Loucy (cell line): ENCODE measurements around the gene MBD4.

Experiments used
- EZH2phosphoT487 ChIP-seq: fragments of 200-600 bp; IDR thresholded peaks from 2 replicates; pipeline ENCODE4 v1.6.1; 2018; ENCODE audit warnings: antibody characterized with exemption, mild to moderate bottlenecking, moderate library complexity, borderline replicate concordance
- TF ChIP-seq, protein P1 (sequence below): fragments of 200-600 bp; sonication (generic); conservative IDR thresholded peaks from 2 replicates; pipeline ENCODE4 v1.5.1; 2014; ENCODE audit warnings: mild to moderate bottlenecking, antibody characterized with exemption, low read length

DNA sequence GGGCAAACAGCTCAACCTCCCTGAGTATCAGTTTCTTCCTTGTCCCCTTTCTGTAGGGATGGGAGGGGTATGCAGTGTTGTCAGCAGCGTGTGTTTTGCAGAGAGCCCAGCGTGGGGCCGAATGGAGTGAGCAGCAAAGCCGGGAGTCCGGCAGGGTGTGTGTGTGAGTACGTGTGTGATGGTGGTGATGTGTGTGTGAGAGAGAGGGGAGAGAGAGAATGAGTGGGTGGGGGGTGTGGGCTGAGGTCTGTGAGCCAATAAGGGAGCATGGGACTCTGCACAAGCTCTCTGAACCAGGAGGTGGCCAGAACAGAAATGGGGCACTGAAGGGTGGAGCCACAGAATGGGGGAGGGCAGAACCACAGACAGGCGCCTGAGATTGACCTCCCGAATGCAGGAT is 44.1 kb upstream of the MBD4 start:
- TF ChIP-seq, protein P1, sequence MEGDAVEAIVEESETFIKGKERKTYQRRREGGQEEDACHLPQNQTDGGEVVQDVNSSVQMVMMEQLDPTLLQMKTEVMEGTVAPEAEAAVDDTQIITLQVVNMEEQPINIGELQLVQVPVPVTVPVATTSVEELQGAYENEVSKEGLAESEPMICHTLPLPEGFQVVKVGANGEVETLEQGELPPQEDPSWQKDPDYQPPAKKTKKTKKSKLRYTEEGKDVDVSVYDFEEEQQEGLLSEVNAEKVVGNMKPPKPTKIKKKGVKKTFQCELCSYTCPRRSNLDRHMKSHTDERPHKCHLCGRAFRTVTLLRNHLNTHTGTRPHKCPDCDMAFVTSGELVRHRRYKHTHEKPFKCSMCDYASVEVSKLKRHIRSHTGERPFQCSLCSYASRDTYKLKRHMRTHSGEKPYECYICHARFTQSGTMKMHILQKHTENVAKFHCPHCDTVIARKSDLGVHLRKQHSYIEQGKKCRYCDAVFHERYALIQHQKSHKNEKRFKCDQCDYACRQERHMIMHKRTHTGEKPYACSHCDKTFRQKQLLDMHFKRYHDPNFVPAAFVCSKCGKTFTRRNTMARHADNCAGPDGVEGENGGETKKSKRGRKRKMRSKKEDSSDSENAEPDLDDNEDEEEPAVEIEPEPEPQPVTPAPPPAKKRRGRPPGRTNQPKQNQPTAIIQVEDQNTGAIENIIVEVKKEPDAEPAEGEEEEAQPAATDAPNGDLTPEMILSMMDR = no peak
- TF ChIP-seq EZH2phosphoT487 = no peak
